ENCODE results near the gene CBLC.

GRCh38 chr19:44742330-44743061 is 35.2 kb upstream of the CBLC start:
- no peak for TF ChIP-seq CTCF (IDR thresholded peaks at IDR 0.05)
- no peak for TF ChIP-seq SIN3A (IDR thresholded peaks at IDR 0.05; ENCODE audit: borderline replicate concordance, insufficient read depth, low read depth, low read length)
- TF ChIP-seq REST (IDR thresholded peaks at IDR 0.05; ENCODE audit: insufficient read depth in 1 of 2, low read depth in 2 of 2, low read length in 1 of 2) = no peak
